ENCODE data around the gene SLAMF6. TPM values are rescaled to one million over a fixed set of nuclear protein-coding genes. Genes with fewer than 3 reads are reported as not detected.

SLAMF6 gene
- total RNA-seq, 4 donors from 2014 or later, result 0.60 to 6.7 (median 2.3) TPM; not detected in 1

DNA sequence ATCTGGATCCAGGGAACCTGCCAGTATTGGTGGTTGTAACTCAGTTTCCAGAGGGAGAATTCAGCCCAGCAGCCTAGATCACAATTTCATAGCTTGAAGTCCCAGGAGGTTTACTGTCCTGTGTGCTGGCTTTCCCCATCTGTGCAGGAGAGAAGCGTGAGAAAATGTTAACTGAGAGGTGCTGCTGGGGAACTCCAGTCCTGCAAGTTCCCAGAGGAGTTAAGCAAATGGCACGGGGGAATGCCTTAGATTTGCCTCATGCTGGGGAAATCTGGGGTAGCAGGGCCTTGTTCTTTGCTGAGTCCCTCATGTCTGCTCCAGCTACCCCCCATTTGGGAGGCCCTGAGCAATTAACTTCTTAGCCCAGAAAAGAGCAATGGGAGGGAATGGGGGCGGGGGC is 25.1 kb upstream of the SLAMF6 start:
- in situ Hi-C loops (cut with MboI; ENCODE audit: low pct_ligation_motif_present in 1 of 4, low pct_unique_long_range_greater_than_20kb in 1 of 4, low sequenced_read_pairs in 3 of 4), result loop anchor here in 1 of 4 donors (10.0 kb wide), 1 partner anchor 113 kb away; no protein-coding TSS in a partner anchor
- WGBS, 2 donors (ENCODE audit: low coverage in 1 of 2), result 60 to 96% methylated on average over 1 to 3 of the region's 3 CpGs
- no peak overlapping the region for H3K27ac ChIP-seq

DNA sequence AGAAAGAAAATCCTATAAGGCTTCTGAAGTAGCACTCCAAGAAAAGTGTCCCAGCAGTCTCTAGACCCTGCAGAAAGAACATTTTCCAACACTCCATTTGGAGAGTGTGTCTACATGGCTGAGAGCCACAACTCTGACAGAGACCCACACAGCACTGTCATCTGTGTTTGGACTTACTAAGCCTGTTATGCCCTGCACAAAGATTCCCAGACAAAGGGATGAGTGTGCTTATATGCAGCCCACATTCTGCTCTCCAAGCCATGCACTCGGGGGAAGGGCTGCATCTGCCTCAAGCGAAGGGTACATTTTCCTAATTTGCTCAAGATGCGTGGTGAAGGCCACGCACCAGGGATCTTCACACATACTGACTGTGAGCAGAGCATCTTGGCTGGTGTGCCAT is 24.4 kb upstream of the SLAMF6 start:
- Histone ChIP-seq H3K36me3 (no peaks in the 10 kb centered on the region), H3K4me3 (no peak overlapping the region), H3K9me3 (no peaks in the 10 kb centered on the region), H3K27ac (no peak overlapping the region), H3K4me1 (peaks cover 0 to 3% (median 0%) of the 10 kb centered on the region in 4 donors), H3K27me3 (no peaks in the 10 kb centered on the region)
- TF ChIP-seq, protein P1, sequence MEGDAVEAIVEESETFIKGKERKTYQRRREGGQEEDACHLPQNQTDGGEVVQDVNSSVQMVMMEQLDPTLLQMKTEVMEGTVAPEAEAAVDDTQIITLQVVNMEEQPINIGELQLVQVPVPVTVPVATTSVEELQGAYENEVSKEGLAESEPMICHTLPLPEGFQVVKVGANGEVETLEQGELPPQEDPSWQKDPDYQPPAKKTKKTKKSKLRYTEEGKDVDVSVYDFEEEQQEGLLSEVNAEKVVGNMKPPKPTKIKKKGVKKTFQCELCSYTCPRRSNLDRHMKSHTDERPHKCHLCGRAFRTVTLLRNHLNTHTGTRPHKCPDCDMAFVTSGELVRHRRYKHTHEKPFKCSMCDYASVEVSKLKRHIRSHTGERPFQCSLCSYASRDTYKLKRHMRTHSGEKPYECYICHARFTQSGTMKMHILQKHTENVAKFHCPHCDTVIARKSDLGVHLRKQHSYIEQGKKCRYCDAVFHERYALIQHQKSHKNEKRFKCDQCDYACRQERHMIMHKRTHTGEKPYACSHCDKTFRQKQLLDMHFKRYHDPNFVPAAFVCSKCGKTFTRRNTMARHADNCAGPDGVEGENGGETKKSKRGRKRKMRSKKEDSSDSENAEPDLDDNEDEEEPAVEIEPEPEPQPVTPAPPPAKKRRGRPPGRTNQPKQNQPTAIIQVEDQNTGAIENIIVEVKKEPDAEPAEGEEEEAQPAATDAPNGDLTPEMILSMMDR (IDR thresholded peaks at IDR 0.05), result no peak
- TF ChIP-seq EP300 (IDR thresholded peaks at IDR 0.05; ENCODE audit: low read depth) (no peak), POLR2A (IDR thresholded peaks at IDR 0.05) (no peak), POLR2AphosphoS5 (IDR thresholded peaks at IDR 0.05) (no peak)
- intact Hi-C loops (cut with DNase I; ENCODE audit: low total_unique reads), result no loop called here
- 69% methylated on average over 4 of the region's 4 CpGs; no CpG with 5 or more reads in 1 of the 2 donors for WGBS, 2 donors (ENCODE audit: low coverage in 1 of 2)
- in situ Hi-C loops (cut with MboI; ENCODE audit: low pct_ligation_motif_present in 1 of 4, low pct_unique_long_range_greater_than_20kb in 1 of 4, low sequenced_read_pairs in 3 of 4), result loop anchor here in 1 of 4 donors (10.0 kb wide), 1 partner anchor 113 kb away; no protein-coding TSS in a partner anchor
- no peak for DNase-seq

More for the DNA sequence above, 25.1 kb upstream of the SLAMF6 start:
- DNase-seq, result no peak
- TF ChIP-seq POLR2AphosphoS5 (IDR thresholded peaks at IDR 0.05) (no peak), POLR2A (IDR thresholded peaks at IDR 0.05) (no peak), EP300 (IDR thresholded peaks at IDR 0.05; ENCODE audit: low read depth) (no peak)
- TF ChIP-seq, protein P1 (IDR thresholded peaks at IDR 0.05), result no peak
- Histone ChIP-seq H3K27me3 (no peaks in the 10 kb centered on the region), H3K4me1 (no peaks in the 10 kb centered on the region), H3K4me3 (no peak overlapping the region), H3K9me3 (no peaks in the 10 kb centered on the region), H3K36me3 (no peaks in the 10 kb centered on the region)
- intact Hi-C loops (cut with DNase I; ENCODE audit: low total_unique reads), result no loop called here

DNA sequence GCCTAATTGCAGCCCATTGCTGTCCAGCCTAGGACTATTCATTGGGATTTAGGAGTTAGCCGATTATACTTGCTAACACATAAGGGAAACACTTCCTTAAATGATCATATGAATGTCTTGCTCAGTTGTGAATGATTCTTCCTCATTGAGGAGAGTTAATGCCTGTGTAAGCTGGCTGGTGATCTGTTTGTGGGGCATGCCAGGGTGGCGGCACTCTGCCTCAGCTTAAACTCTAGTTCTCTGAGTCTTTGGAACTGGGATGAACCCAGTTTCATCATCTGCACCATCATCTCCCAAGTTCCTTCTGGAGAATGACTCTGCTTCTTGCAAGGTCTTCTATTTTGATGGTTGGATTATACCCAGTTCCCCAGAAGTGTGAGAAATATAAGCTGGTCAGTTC is 23.9 kb upstream of the SLAMF6 start:
- TF ChIP-seq EP300 (IDR thresholded peaks at IDR 0.05; ENCODE audit: low read depth) (no peak), POLR2A (IDR thresholded peaks at IDR 0.05) (no peak), POLR2AphosphoS5 (IDR thresholded peaks at IDR 0.05) (no peak)
- TF ChIP-seq, protein P1 (IDR thresholded peaks at IDR 0.05), result no peak
- Histone ChIP-seq H3K4me1 (peaks cover 0 to 8% (median under 1%) of the 10 kb centered on the region in 4 donors), H3K27me3 (no peaks in the 10 kb centered on the region), H3K27ac (no peak overlapping the region), H3K4me3 (no peak overlapping the region), H3K9me3 (no peaks in the 10 kb centered on the region), H3K36me3 (no peaks in the 10 kb centered on the region)
- in situ Hi-C loops (cut with MboI; ENCODE audit: low pct_ligation_motif_present in 1 of 4, low pct_unique_long_range_greater_than_20kb in 1 of 4, low sequenced_read_pairs in 3 of 4), result loop anchor here in 1 of 4 donors (10.0 kb wide), 1 partner anchor 112 kb away; no protein-coding TSS in a partner anchor
- DNase-seq, result no peak
- intact Hi-C loops (cut with DNase I; ENCODE audit: low total_unique reads), result no loop called here
- 60 to 90% methylated on average over 1 to 2 of the region's 2 CpGs for WGBS, 2 donors (ENCODE audit: low coverage in 1 of 2)

DNA sequence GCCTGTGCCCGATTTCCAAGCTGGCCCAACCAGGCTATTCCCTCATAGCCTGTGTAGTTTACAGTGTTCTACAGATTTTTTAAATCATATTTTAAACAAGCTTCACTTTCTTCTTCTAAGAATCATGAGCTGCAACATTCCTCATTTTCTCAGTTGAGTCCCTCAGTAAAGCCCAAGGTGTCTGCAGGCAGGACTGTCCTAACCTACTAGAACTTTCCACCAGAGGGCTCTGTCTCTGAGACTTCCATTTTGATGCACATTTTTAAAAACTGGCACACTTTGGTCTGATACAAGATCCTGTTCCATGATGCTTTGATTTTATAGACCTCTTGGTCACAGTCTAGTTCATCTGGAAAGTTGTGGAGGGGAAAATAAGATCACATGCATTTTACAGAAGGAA is 21.6 kb upstream of the SLAMF6 start:
- WGBS, 2 donors (ENCODE audit: low coverage in 1 of 2), result 92% methylated on average over 1 of the region's 1 CpG; no CpG with 5 or more reads in 1 of the 2 donors
- intact Hi-C loops (cut with DNase I; ENCODE audit: low total_unique reads) (no loop called here), in situ Hi-C loops (cut with MboI; ENCODE audit: low pct_ligation_motif_present in 1 of 4, low pct_unique_long_range_greater_than_20kb in 1 of 4, low sequenced_read_pairs in 3 of 4) (loop anchor here in 1 of 4 donors (10.0 kb wide), 1 partner anchor 110 kb away; no protein-coding TSS in a partner anchor)
- Histone ChIP-seq H3K9me3 (no peaks in the 10 kb centered on the region), H3K36me3 (no peaks in the 10 kb centered on the region), H3K27ac (no peak overlapping the region), H3K27me3 (no peaks in the 10 kb centered on the region), H3K4me1 (peaks cover 0 to 31% (median 17%) of the 10 kb centered on the region in 4 donors), H3K4me3 (no peak overlapping the region)
- no peak for DNase-seq
- TF ChIP-seq POLR2AphosphoS5 (IDR thresholded peaks at IDR 0.05) (no peak), POLR2A (IDR thresholded peaks at IDR 0.05) (no peak), EP300 (IDR thresholded peaks at IDR 0.05; ENCODE audit: low read depth) (no peak)
- TF ChIP-seq, protein P1 (IDR thresholded peaks at IDR 0.05), result peak; percentile 24 to 41 (median 33)
